Fibroblast of lung (primary cell): Measurements from ENCODE around the gene OSBPL9.

Experiments used
- EZH2 ChIP-seq: IDR thresholded peaks from 2 replicates; pipeline ENCODE4 v1.5.1; 2012; ENCODE audit warnings: low read length, control low read depth, mild to moderate bottlenecking; ENCODE audit errors: missing control alignments
- TF ChIP-seq, protein P1 (sequence below), 2 donors: IDR thresholded peaks in 1 of 2; conservative IDR thresholded peaks in 1 of 2; 1 replicate in 1 of 2; 2 replicates in 1 of 2; pipeline ENCODE4 v1.5.1; 2011 to 2012; ENCODE audit warnings: low read length in 2 of 2, control low read depth in 1 of 2, inconsistent platforms in 1 of 2, low read depth in 1 of 2, mild to moderate bottlenecking in 1 of 2

DNA sequence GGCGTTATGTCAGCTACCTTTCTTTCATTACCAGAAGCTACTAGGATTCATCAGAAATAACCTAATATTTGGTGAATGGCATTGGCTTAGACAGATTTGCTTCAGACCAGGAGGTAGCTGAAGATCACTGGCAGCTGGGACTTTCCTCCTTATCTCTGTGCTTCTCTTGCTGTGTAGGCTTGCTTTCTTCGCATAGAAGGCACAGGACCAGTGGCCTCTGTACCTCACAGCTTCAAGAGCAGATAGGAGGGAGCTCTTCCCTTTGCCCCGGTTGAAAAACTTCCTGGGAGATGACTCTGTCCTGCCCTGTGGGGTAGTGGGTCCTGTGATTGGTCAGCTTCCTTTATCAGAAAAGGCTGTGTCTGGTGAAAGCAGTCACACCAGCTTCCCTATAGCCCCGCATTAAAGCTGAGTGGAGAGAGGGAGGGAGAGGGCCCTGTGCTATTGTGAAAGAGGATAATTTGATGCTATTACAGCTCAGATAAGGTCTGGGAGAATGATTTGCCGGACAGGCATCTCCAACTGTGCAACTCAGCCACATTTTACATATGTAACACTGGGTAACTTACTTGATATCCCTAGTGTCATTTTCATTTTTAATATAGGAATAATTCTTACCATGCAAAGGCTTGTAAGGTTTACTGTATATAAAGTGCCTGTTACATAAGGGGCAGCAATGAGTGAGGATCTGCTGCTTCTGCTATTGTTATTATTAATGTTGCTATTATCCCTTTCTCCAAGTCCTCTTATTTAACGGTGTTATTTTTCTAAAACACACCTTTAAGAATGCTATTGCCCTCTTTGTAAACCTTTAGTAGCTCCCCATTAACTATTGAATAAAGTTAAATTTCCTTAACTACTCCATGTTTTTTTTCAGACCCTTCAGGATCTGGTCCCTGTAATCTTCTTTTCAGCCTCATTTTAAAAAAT lies 31.6 kb downstream of the OSBPL9 start:
- TF ChIP-seq, protein P1, sequence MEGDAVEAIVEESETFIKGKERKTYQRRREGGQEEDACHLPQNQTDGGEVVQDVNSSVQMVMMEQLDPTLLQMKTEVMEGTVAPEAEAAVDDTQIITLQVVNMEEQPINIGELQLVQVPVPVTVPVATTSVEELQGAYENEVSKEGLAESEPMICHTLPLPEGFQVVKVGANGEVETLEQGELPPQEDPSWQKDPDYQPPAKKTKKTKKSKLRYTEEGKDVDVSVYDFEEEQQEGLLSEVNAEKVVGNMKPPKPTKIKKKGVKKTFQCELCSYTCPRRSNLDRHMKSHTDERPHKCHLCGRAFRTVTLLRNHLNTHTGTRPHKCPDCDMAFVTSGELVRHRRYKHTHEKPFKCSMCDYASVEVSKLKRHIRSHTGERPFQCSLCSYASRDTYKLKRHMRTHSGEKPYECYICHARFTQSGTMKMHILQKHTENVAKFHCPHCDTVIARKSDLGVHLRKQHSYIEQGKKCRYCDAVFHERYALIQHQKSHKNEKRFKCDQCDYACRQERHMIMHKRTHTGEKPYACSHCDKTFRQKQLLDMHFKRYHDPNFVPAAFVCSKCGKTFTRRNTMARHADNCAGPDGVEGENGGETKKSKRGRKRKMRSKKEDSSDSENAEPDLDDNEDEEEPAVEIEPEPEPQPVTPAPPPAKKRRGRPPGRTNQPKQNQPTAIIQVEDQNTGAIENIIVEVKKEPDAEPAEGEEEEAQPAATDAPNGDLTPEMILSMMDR (conservative IDR thresholded peaks at IDR 0.05 in 1 of 2, IDR thresholded peaks at IDR 0.05 in 1 of 2; ENCODE audit: low read depth in 1 of 2, low read length in 2 of 2) = no peak
- TF ChIP-seq EZH2 = no peak
